Measurements from ENCODE around the gene GABPB2.

GABPB2 gene

GRCh38 chr1:151113877-151114276 is 43.3 kb downstream of the GABPB2 start:
- no peak for DNase-seq (ENCODE audit: low spot score)
- TF ChIP-seq CTCF (IDR thresholded peaks at IDR 0.05; ENCODE audit: extremely low read depth, missing control alignments) = no peak

GRCh38 chr1:151124763-151125403 is 54.3 kb downstream of the GABPB2 start:
- TF ChIP-seq CTCF (IDR thresholded peaks at IDR 0.05; ENCODE audit: extremely low read depth, missing control alignments) = no peak
- no peak for DNase-seq (ENCODE audit: low spot score)

GRCh38 chr1:151128800-151129199 is 58.2 kb downstream of the GABPB2 start:
- no peak for DNase-seq (ENCODE audit: low spot score)
- TF ChIP-seq CTCF (IDR thresholded peaks at IDR 0.05; ENCODE audit: extremely low read depth, missing control alignments) = no peak

GRCh38 chr1:151130987-151131586 is 60.5 kb downstream of the GABPB2 start:
- DNase-seq (ENCODE audit: low spot score) = peak; percentile 91
- TF ChIP-seq CTCF (IDR thresholded peaks at IDR 0.05; ENCODE audit: extremely low read depth, missing control alignments) = no peak

GRCh38 chr1:151131701-151132334 is 61.3 kb downstream of the GABPB2 start:
- no peak for TF ChIP-seq CTCF (IDR thresholded peaks at IDR 0.05; ENCODE audit: extremely low read depth, missing control alignments)

GRCh38 chr1:151132335-151133017 is 61.9 kb downstream of the GABPB2 start:
- TF ChIP-seq CTCF (IDR thresholded peaks at IDR 0.05; ENCODE audit: extremely low read depth, missing control alignments) = no peak

More at GRCh38 chr1:151131701-151132334, 61.3 kb downstream of the GABPB2 start:
- DNase-seq (ENCODE audit: low spot score) = no peak

More at GRCh38 chr1:151132335-151133017, 61.9 kb downstream of the GABPB2 start:
- DNase-seq (ENCODE audit: low spot score) = no peak
